ENCODE results near the gene ZNF536.

- no peak for TF ChIP-seq CTCF (IDR thresholded peaks at IDR 0.05)
- TF ChIP-seq POLR2AphosphoS5 (IDR thresholded peaks at IDR 0.05) = no peak
- no peak for TF ChIP-seq POLR2A (IDR thresholded peaks at IDR 0.05)
- no peak for TF ChIP-seq EP300 (IDR thresholded peaks at IDR 0.05)
Measured at GRCh38 chr19:30452931-30453330, 80.7 kb downstream of the ZNF536 start.
